A549 (cell line): ENCODE measurements around the gene CKAP2L. TPM values are rescaled to one million over a fixed set of nuclear protein-coding genes. Genes with fewer than 3 reads are reported as not detected.

ENCODE experiments used
- ATAC-seq, 2 experiments: fragments of 200-7000 bp in 1 of 2; fragments of >200 bp in 1 of 2; cut with Nextera tagmentation in 1 of 2; cut with Tn5 transposase in 1 of 2; 3 replicates each; pipeline versions ENCODE4 v1.8.0 to v1.9.1; 2018 to 2020; ENCODE audit warnings: mild to moderate bottlenecking in 1 of 2, moderate library complexity in 1 of 2
- CTCF ChIA-PET: fragments of 300-600 bp; sonication (Branson Sonifier 250); formaldehyde crosslinking; extraction: SDS; loops from one replicate; lab custom pipeline; 2021; ENCODE audit warnings: antibody characterized with exemption, inconsistent platforms; lab: Yijun Ruan, JAX
- POLR2A ChIA-PET: fragments of 350-600 bp; formaldehyde crosslinking; extraction: SDS; loops from one replicate; lab custom pipeline; 2021; ENCODE audit warnings: antibody characterized with exemption, inconsistent platforms; lab: Yijun Ruan, JAX
- DNase-seq, 2 experiments: peaks; one replicate each; pipeline versions ENCODE4 v3.0.0 to v3.0.0-alpha.2; 2011 to 2016; ENCODE audit warnings: low read depth in 1 of 2, low spot score in 1 of 2
- FAIRE-seq: peaks from 2 replicates; lab custom pipeline; 2011; peaks lifted over from hg19 to GRCh38; lab: Jason Lieb, UNC
- H3K27ac ChIP-seq, 2 experiments: fragments of >200 bp; sonication (Bioruptor Twin); formaldehyde crosslinking; 3 replicates each; pipeline ENCODE4 v1.5.1; 2016 to 2017
- H3K4me1 ChIP-seq: fragments of >200 bp; sonication (Bioruptor Twin); formaldehyde crosslinking; 3 replicates; pipeline ENCODE4 v1.6.1; 2016
- H3K4me2 ChIP-seq: fragments of >200 bp; sonication (Bioruptor Twin); formaldehyde crosslinking; 3 replicates; pipeline ENCODE4 v1.6.1; 2016
- H3K4me3 ChIP-seq: fragments of >200 bp; sonication (Bioruptor Twin); formaldehyde crosslinking; 3 replicates; pipeline ENCODE4 v1.5.1; 2016
- H3K9me3 ChIP-seq: fragments of >200 bp; sonication (Bioruptor Twin); formaldehyde crosslinking; 3 replicates; pipeline ENCODE4 v1.6.1; 2016
- CHD4 ChIP-seq: fragments of 200-600 bp; sonication (generic); IDR thresholded peaks from 2 replicates; pipeline ENCODE4 v1.6.1; 2016; ENCODE audit warnings: antibody characterized with exemption, mild to moderate bottlenecking, borderline replicate concordance
- EHF ChIP-seq: fragments of 250-450 bp; sonication (Bioruptor Pico); IDR thresholded peaks from 2 replicates; pipeline ENCODE4 v1.5.0; 2020; ENCODE audit warnings: mild to moderate bottlenecking
- ESRRA ChIP-seq: fragments of 150-350 bp; IDR thresholded peaks from 2 replicates; pipeline ENCODE4 v1.6.1; 2014; ENCODE audit warnings: mild to moderate bottlenecking, low read length, borderline replicate concordance
- FOSB ChIP-seq: fragments of 250-450 bp; sonication (Bioruptor Pico); IDR thresholded peaks from 2 replicates; pipeline ENCODE4 v1.5.0; 2020; ENCODE audit warnings: mild to moderate bottlenecking, moderate library complexity
- FOXS1 ChIP-seq: fragments of 250-450 bp; sonication (Bioruptor Pico); IDR thresholded peaks from 2 replicates; pipeline ENCODE4 v1.5.0; 2020; ENCODE audit warnings: mild to moderate bottlenecking, moderate library complexity
- HDAC2 ChIP-seq: fragments of 200-600 bp; sonication (generic); IDR thresholded peaks from 2 replicates; pipeline ENCODE4 v1.6.1; 2016
- HEYL ChIP-seq: fragments of 250-450 bp; sonication (Bioruptor Pico); IDR thresholded peaks from 2 replicates; pipeline ENCODE4 v1.8.0; 2021; ENCODE audit warnings: mild to moderate bottlenecking, moderate library complexity
- KDM5A ChIP-seq: fragments of 200-600 bp; sonication (generic); IDR thresholded peaks from 2 replicates; pipeline ENCODE4 v1.6.1; 2016; ENCODE audit warnings: antibody characterized with exemption, mild to moderate bottlenecking
- MAFK ChIP-seq: fragments of 450-650 bp; IDR thresholded peaks from 2 replicates; pipeline ENCODE4 v1.6.1; 2014; ENCODE audit not compliant: partially characterized antibody
- NPAS2 ChIP-seq: fragments of 250-450 bp; sonication (Bioruptor Pico); IDR thresholded peaks from 2 replicates; pipeline ENCODE4 v1.8.0; 2022; ENCODE audit warnings: mild to moderate bottlenecking, moderate library complexity, borderline replicate concordance
- NR3C1 ChIP-seq: fragments of >200 bp; sonication (Bioruptor Twin); formaldehyde crosslinking; IDR thresholded peaks from 3 replicates; pipeline ENCODE4 v1.6.1; 2017
- PHF8 ChIP-seq: fragments of 200-600 bp; sonication (generic); IDR thresholded peaks from 2 replicates; pipeline ENCODE4 v1.6.1; 2016; ENCODE audit warnings: low read depth, mild to moderate bottlenecking, antibody characterized with exemption, moderate library complexity, borderline replicate concordance
- RARB ChIP-seq: fragments of 250-450 bp; sonication (Bioruptor Pico); IDR thresholded peaks from 2 replicates; pipeline ENCODE4 v1.8.0; 2021; ENCODE audit warnings: mild to moderate bottlenecking, moderate library complexity
- RCOR1 ChIP-seq: fragments of 150-350 bp; IDR thresholded peaks from 2 replicates; pipeline ENCODE4 v1.6.1; 2014; ENCODE audit warnings: antibody characterized with exemption, low read length, low read depth
- RFX5 ChIP-seq: fragments of 450-650 bp; IDR thresholded peaks from 2 replicates; pipeline ENCODE4 v1.7.1; 2014; ENCODE audit warnings: antibody characterized with exemption, mild to moderate bottlenecking, moderate library complexity
- RNF2 ChIP-seq: fragments of 200-600 bp; sonication (generic); IDR thresholded peaks from 2 replicates; pipeline ENCODE4 v1.6.1; 2016; ENCODE audit warnings: low read depth, mild to moderate bottlenecking, antibody characterized with exemption, moderate library complexity, borderline replicate concordance
- TFCP2L1 ChIP-seq: fragments of 250-450 bp; sonication (Bioruptor Pico); IDR thresholded peaks from 2 replicates; pipeline ENCODE4 v1.5.0; 2021; ENCODE audit warnings: mild to moderate bottlenecking
- TP53 ChIP-seq: fragments of 250-450 bp; sonication (Bioruptor Pico); IDR thresholded peaks from 2 replicates; pipeline ENCODE4 v1.5.0; 2021; ENCODE audit warnings: mild to moderate bottlenecking, moderate library complexity
- ZFP36 ChIP-seq: fragments of 450-650 bp; IDR thresholded peaks from 2 replicates; pipeline ENCODE4 v1.6.1; 2014; ENCODE audit warnings: borderline replicate concordance; ENCODE audit not compliant: partially characterized antibody
- ZSCAN20 ChIP-seq: fragments of 250-450 bp; sonication (Bioruptor Pico); IDR thresholded peaks from 2 replicates; pipeline ENCODE4 v1.8.0; 2022; ENCODE audit warnings: mild to moderate bottlenecking, moderate library complexity
- WGBS: methylation state at CpG from one replicate; pipeline ENCODE4 v1.1.6; 2017; ENCODE audit errors: missing lambda C conversion rate; 5-methylcytosine and 5-hydroxymethylcytosine counted together
- polyA plus RNA-seq, 4 experiments: library from polyadenylated mRNA; depleted of rRNA in 3 of 4; stranded (reverse); fragments of >200 nt; fragmentation: RNase III in 1 of 4; extraction: RNeasy Plus Mini Kit Qiagen cat#74134 plus additional on column Dnase treatment in 1 of 4; gene quantifications; 2 replicates in 3 of 4; 3 replicates in 1 of 4; pipeline ENCODE4 v1.2.3, GENCODE V29; 2011 to 2017
- TF ChIP-seq, protein P1 (sequence below): fragments of 150-350 bp; IDR thresholded peaks from 2 replicates; pipeline ENCODE4 v1.6.1; 2014; ENCODE audit warnings: low read depth, mild to moderate bottlenecking, low read length
- TF ChIP-seq, protein P2 (sequence below): fragments of 250-450 bp; sonication (Bioruptor Pico); IDR thresholded peaks from 2 replicates; pipeline ENCODE4 v1.5.0; 2020; ENCODE audit warnings: low read depth, mild to moderate bottlenecking, moderate library complexity
- TF ChIP-seq, protein P3 (sequence below): fragments of 250-450 bp; sonication (Bioruptor Pico); IDR thresholded peaks from 2 replicates; pipeline ENCODE4 v1.5.0; 2021; ENCODE audit warnings: mild to moderate bottlenecking, moderate library complexity, borderline replicate concordance

Gene CKAP2L
- polyA plus RNA-seq, 2 of the 4 experiments (the other 2 are of a cell fraction), result 14.0 to 15.9 TPM

DNA sequence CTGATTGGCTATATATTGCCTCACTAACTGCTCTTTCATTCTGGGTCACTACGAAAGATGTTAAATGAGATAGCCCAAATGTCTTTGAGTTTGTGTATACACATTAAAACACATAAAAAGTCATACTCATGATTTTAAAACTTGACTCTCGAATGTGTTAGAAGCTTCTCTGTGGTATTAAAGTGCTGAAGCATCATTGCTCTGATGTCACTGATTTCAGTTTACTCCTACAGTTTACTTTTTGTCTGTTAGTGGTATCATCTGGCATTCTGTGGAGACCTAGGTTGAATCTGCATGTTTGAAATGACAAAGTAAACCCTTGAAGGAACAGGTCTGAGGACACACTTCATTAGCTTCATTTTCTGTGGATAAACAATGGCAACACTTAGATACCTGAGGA is 32.9 kb downstream of the CKAP2L start:
- CTCF ChIA-PET, result interaction anchor here (0.5 to 13.7 kb wide), 5 partner anchors 12 to 252 kb away, joined by 3 to 343 read pairs (median 33); no protein-coding TSS in a partner anchor
- POLR2A ChIA-PET, result no interaction called here
- Histone ChIP-seq H3K4me3 (no peak overlapping the region), H3K4me1 (peaks cover 2% of the 10 kb centered on the region), H3K27ac (no peak overlapping the region), H3K4me2 (no peak overlapping the region), H3K9me3 (no peaks in the 10 kb centered on the region)
- ATAC-seq (no peak), FAIRE-seq (no peak), DNase-seq (no peak)
- TF ChIP-seq ZSCAN20 (CRISPR knock-in tag) (no peak), NPAS2 (no peak), HDAC2 (no peak), RFX5 (no peak), RARB (CRISPR knock-in tag) (no peak), ESRRA (no peak), RCOR1 (no peak), MAFK (no peak), HEYL (CRISPR knock-in tag) (no peak), TFCP2L1 (CRISPR knock-in tag) (no peak), RNF2 (no peak)
- TF ChIP-seq, protein P1, sequence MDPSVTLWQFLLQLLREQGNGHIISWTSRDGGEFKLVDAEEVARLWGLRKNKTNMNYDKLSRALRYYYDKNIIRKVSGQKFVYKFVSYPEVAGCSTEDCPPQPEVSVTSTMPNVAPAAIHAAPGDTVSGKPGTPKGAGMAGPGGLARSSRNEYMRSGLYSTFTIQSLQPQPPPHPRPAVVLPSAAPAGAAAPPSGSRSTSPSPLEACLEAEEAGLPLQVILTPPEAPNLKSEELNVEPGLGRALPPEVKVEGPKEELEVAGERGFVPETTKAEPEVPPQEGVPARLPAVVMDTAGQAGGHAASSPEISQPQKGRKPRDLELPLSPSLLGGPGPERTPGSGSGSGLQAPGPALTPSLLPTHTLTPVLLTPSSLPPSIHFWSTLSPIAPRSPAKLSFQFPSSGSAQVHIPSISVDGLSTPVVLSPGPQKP, result no peak
- TF ChIP-seq, protein P2, sequence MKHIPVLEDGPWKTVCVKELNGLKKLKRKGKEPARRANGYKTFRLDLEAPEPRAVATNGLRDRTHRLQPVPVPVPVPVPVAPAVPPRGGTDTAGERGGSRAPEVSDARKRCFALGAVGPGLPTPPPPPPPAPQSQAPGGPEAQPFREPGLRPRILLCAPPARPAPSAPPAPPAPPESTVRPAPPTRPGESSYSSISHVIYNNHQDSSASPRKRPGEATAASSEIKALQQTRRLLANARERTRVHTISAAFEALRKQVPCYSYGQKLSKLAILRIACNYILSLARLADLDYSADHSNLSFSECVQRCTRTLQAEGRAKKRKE (CRISPR knock-in tag), result no peak
- WGBS, result 65% methylated on average over 2 of the region's 2 CpGs

DNA sequence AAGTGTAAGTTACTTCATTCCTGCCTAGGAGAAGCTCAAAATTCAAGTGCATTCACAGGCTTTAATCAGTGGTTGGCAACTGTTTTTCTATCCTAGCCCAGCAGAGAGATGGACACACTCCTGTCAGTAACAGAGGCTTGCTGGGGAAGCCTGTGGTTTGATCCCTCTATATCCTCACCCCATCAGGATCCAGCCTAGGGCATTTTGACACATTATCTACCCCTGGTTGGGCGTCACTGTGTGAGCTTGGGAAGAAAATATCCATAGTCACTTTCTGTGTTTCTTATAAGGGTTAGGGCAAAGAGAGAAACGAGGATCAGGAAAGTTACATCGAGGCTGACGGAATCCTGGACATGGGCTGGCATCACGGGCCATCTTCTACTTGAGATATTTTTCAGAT is 33.6 kb downstream of the CKAP2L start:
- FAIRE-seq (no peak), ATAC-seq (no peak)
- no peak overlapping the region for H3K27ac ChIP-seq

DNA sequence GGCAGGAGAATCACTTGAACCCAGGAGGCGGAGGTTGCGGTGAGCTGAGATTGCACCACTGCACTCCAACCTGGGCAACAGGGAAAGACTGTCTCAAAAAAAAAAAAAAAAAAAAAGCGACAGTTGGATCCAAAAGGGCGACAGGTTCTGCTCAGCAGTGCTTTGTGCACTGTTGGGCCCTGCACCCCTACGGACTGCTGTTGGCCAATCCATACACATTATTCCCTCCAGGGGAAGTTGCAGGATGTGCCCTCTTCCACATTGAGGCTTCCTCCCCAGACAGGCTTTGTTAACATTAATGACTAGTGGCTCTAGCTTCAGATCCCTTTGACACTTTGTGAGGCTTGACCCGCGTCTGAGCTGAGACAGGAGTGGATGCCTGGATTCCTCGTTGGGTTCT is 34.2 kb downstream of the CKAP2L start:
- CTCF ChIA-PET, result interaction anchor here (0.9 to 13.7 kb wide), 10 partner anchors 12 to 155 kb away, joined by 3 to 343 read pairs (median 5); partner anchors contain the start of gene SLC20A1
- H3K9me3 ChIP-seq, result no peaks in the 10 kb centered on the region
- FAIRE-seq (no peak), DNase-seq (no peak), ATAC-seq (no peak)
- POLR2A ChIA-PET, result interaction anchor here (0.9 kb wide), 1 partner anchor 103 kb away, joined by 5 read pairs; no protein-coding TSS in a partner anchor
- no peak overlapping the region for H3K27ac ChIP-seq
- H3K4me1 ChIP-seq, result peaks cover 12% of the 10 kb centered on the region
- H3K4me3 ChIP-seq, result no peak overlapping the region
- TF ChIP-seq, protein P3, sequence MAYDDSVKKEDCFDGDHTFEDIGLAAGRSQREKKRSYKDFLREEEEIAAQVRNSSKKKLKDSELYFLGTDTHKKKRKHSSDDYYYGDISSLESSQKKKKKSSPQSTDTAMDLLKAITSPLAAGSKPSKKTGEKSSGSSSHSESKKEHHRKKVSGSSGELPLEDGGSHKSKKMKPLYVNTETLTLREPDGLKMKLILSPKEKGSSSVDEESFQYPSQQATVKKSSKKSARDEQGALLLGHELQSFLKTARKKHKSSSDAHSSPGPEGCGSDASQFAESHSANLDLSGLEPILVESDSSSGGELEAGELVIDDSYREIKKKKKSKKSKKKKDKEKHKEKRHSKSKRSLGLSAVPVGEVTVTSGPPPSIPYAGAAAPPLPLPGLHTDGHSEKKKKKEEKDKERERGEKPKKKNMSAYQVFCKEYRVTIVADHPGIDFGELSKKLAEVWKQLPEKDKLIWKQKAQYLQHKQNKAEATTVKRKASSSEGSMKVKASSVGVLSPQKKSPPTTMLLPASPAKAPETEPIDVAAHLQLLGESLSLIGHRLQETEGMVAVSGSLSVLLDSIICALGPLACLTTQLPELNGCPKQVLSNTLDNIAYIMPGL (CRISPR knock-in tag), result no peak
- TF ChIP-seq HEYL (CRISPR knock-in tag) (no peak), CHD4 (no peak), ESRRA (no peak), FOSB (no peak), TP53 (CRISPR knock-in tag) (no peak), PHF8 (no peak), KDM5A (no peak), NR3C1 (no peak)
- TF ChIP-seq, protein P2 (CRISPR knock-in tag), result no peak
- 79% methylated on average over 8 of the region's 8 CpGs for WGBS
- H3K4me2 ChIP-seq, result no peak overlapping the region

More for the DNA sequence above, 33.6 kb downstream of the CKAP2L start:
- Histone ChIP-seq H3K4me1 (peaks cover 9% of the 10 kb centered on the region), H3K9me3 (no peaks in the 10 kb centered on the region), H3K4me3 (no peak overlapping the region), H3K4me2 (no peak overlapping the region)
- TF ChIP-seq ZFP36 (no peak), NR3C1 (no peak), EHF (CRISPR knock-in tag) (no peak), FOXS1 (CRISPR knock-in tag) (no peak), ZSCAN20 (CRISPR knock-in tag) (no peak)
- TF ChIP-seq, protein P1, result no peak
- WGBS, result 71% methylated on average over 5 of the region's 5 CpGs
- ChIA-PET CTCF (interaction anchor here (0.5 to 13.7 kb wide), 12 partner anchors 11 to 251 kb away, joined by 3 to 343 read pairs (median 4); partner anchors contain the start of gene SLC20A1), POLR2A (no interaction called here)
- DNase-seq, result no peak
